C4-2B (cell line): ENCODE data around the gene MTF2.
"Not testable (repeated sequence)": the region's sequence is repeated elsewhere in the genome, so short reads cannot be mapped to it uniquely, and the experiment has no call there.

Experiments used
- H3K27ac ChIP-seq: fragments of 450-650 bp; 2 replicates; pipeline ENCODE4 v1.5.1; 2017
- ZFX ChIP-seq: fragments of 450-650 bp; IDR thresholded peaks from 2 replicates; pipeline ENCODE4 v1.6.1; 2017
- TF ChIP-seq, protein P1 (sequence below): fragments of 450-650 bp; conservative IDR thresholded peaks from 2 replicates; pipeline ENCODE4 v1.5.1; 2017; ENCODE audit warnings: mild to moderate bottlenecking

Gene MTF2

GRCh38 chr1:93155335-93155734 is 76.3 kb downstream of the MTF2 start:
- TF ChIP-seq, protein P1, sequence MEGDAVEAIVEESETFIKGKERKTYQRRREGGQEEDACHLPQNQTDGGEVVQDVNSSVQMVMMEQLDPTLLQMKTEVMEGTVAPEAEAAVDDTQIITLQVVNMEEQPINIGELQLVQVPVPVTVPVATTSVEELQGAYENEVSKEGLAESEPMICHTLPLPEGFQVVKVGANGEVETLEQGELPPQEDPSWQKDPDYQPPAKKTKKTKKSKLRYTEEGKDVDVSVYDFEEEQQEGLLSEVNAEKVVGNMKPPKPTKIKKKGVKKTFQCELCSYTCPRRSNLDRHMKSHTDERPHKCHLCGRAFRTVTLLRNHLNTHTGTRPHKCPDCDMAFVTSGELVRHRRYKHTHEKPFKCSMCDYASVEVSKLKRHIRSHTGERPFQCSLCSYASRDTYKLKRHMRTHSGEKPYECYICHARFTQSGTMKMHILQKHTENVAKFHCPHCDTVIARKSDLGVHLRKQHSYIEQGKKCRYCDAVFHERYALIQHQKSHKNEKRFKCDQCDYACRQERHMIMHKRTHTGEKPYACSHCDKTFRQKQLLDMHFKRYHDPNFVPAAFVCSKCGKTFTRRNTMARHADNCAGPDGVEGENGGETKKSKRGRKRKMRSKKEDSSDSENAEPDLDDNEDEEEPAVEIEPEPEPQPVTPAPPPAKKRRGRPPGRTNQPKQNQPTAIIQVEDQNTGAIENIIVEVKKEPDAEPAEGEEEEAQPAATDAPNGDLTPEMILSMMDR: no peak
- TF ChIP-seq ZFX: no peak
- no peak overlapping the region for H3K27ac ChIP-seq

DNA sequence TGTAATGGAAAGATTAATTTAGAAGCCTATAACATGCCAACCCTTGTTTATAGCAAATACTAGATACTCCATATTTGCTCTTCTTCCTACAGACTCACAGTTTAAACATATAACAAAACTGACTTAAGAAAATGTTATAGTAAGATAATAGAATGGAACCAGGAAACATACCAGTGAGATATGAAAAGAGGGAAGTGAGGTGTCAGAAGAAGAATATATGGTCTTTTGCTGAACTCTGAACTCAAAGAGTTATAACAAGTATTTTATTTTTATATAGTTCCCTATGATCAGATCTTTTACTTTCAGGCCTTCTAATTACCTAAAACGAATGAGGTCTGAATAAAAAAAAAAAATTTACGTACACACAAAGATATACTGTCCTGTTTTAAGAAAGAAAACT is 80.3 kb downstream of the MTF2 start:
- no peak overlapping the region for H3K27ac ChIP-seq
- no peak for TF ChIP-seq ZFX
- TF ChIP-seq, protein P1: no peak

- H3K27ac ChIP-seq: not testable (repeated sequence)
These were observed 84.2 kb downstream of the MTF2 start for GRCh38 chr1:93163314-93163713.

DNA sequence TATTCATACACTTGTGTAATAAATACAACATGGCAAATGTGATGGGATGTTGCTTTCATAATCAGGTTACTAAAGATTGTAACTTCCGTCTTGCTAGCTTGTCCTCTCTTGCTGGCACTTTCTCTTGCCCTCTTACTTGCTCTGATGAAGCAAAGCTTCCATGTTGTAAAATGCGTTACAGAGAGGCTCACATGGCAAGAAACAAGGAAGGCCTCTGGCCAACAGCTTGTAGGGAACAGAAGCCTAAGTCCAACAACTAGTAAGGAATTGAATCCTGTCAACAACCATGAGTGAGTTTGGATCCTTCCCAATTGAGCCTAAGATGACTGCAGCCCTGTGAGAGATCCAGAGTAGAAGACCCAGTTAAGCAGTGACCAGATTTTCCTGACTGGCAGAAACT is 85.7 kb downstream of the MTF2 start:
- TF ChIP-seq, protein P1: no peak
- no peak for TF ChIP-seq ZFX

DNA sequence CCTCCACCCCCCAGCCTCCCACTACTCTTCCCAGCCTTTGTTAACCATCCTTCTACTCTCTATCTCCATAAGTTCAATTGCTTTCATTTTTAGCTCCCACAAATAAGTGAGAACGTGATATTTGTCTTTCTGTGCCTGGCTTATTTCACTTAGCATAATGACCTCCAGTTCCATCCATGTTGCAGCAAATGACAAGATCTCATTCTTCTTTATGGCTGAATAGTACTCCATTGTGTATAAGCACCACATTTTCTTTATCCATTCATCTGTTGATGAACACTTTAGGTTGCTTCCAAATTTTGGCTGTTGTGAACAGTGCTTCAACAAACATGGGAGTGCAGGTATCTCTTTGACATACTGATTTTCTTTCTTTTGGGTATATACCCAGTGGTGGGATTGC is 86.8 kb downstream of the MTF2 start:
- not testable (repeated sequence) for H3K27ac ChIP-seq

More for the DNA sequence above, 85.7 kb downstream of the MTF2 start:
- no peak overlapping the region for H3K27ac ChIP-seq

DNA sequence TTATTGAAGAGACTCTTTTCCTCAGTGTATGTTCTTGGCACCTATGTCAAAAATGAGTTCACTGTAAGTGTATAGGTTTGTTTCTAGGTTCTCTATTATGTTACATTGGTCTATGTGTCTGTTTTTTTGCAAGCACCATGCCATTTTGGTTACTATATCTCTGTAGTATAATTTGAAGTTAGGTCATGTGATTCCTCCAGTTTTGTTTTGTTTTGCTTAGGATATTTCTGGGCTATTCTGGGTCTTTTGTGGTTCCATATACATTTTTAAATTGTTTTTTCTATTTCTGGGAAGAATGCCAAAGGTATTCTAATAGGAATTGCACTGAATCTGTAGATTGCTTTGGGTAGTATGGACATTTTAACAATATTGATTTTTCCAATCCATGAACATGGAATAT is 87.9 kb downstream of the MTF2 start:
- no peak overlapping the region for H3K27ac ChIP-seq
- TF ChIP-seq, protein P1: no peak

DNA sequence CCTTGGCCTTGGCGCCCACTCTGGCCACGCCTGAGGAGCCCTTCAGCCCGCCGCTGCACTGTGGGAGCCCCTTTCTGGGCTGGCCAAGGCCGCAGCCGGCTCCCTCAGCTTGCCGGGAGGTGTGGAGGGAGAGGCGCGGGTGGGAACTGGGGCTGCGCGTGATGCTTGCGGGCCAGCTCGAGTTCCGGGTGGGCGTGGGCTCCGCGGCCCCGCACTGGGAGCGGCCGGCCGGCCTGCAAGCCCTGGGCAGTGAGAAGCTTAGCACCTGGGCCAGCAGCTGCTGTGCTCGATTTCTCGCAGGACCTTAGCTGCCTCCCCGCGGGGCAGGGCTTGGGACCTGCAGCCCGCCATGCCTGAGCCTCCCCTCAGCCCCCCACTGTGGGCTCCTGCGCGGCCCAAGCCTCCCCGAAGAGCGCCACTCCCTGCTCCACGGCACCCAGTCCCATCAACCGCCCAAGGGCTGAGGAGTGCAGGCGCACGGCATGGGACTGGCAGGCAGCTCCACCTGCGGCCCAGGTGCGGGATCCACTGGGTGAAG is 91.1 kb downstream of the MTF2 start:
- H3K27ac ChIP-seq: not testable (repeated sequence)

DNA sequence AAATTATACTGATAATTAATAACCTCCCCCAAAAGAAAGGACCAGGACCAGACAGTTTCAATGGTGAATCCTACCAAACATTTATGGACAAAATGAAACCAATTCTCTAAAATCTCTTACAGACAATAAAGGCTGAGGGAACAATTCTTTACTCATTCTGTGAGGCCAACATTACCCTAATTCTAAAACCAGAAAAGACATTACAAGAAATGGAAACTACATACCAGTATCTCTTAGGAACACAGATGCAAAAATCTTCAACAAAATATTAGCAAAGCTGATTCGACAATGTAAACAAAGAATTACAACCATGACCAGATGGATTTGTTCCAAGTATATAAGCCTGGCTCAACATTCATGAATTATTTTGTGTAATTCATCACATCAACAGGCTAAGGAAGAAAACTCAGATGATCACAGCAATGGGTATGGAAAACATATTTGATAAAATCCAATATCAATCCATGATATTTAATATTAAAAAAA is 92.5 kb downstream of the MTF2 start:
- TF ChIP-seq, protein P1: no peak
- no peak for TF ChIP-seq ZFX
- H3K27ac ChIP-seq: no peak overlapping the region

DNA sequence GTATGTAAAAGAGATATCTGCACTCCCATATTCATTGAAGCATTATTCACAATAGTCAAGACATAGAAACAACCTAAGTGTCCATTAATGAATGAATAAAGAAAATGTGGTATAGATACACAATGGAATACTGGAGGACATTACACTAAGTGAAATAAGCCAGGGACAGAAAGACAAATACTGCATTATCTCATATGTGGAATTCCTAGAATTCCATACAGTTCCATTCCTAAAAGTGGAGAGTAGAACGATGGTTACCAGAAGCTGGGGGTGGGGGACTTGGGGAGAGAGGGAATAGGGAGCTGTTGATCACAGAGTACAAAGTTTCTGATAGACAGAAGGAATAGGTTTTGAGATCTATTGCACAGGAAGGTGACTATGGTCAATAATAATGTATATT is 93.7 kb downstream of the MTF2 start:
- TF ChIP-seq, protein P1: no peak
- no peak for TF ChIP-seq ZFX
- H3K27ac ChIP-seq: no peak overlapping the region

- not testable (repeated sequence) for H3K27ac ChIP-seq
These were observed 95.6 kb downstream of the MTF2 start for GRCh38 chr1:93174638-93175037.
